NCI-H2196 (cell line): ENCODE data around the gene MYL11.
"Not testable (repeated sequence)": the region's sequence is repeated elsewhere in the genome, so short reads cannot be mapped to it uniquely, and the experiment has no call there.

Source experiments
- DNase-seq: peaks from one replicate; lab custom pipeline; 2025; ENCODE audit not compliant: unreplicated experiment; lab: John Stamatoyannopoulos, UW

Gene MYL11

GRCh38 chr16:30374538-30374937 lies at the start of gene MYL11:
Gene MYL11 (plus strand): TSS chr16:30374802. CDS start chr16:30374858, 56 bp downstream.
- no peak for DNase-seq

DNA sequence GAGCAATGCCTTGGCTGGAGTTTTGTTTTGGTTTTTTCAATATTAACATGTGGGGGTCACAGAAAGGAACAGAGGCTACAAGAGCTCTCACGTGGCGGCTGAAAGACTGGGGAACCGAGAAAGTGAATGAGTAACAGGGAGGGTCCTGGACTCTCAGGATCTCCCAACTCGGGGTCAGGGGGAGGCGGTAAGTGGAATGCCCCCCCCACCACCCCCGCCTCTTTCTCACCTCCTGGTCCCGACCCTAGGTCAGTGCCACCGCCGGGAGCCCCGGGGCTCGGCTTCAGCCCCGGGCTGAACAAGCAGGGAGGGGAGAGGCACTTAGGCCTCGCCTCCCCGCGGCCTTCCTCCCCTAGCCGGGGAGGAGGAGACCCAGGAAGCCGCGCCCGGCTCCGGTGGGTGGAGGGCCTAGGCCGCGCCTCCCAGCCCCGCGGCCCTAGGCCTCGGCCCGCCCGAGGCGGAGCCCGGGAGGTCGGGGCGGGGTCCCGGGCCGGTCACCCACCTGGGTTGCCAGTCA lies 40.1 kb upstream of the MYL11 start:
- peak; percentile 72 for DNase-seq

GRCh38 chr16:30335028-30335597 lies 39.5 kb upstream of the MYL11 start:
- DNase-seq: peak; percentile 87

- DNase-seq: no peak
Measured at GRCh38 chr16:30335598-30336474, 38.8 kb upstream of the MYL11 start.

DNA sequence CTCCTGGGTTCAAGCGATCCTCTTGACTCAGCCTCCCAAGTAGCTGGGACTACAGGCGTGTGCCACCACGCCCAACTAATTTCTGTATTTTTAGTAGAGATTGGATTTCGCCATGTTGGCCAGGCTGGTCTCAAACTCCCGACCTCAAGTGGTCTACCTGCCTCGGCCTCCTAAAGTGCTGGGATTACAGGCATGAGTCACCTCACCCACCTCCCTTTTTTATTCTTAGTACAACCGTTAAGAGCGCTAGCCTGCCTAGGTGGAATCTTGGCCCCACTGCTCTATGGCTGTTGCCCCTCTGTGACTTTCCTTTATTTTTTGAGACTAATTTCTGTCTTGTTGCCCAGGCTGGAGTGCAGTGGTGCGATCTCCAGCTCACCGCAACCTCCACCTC lies 36.6 kb upstream of the MYL11 start:
- DNase-seq: not testable (repeated sequence)

DNA sequence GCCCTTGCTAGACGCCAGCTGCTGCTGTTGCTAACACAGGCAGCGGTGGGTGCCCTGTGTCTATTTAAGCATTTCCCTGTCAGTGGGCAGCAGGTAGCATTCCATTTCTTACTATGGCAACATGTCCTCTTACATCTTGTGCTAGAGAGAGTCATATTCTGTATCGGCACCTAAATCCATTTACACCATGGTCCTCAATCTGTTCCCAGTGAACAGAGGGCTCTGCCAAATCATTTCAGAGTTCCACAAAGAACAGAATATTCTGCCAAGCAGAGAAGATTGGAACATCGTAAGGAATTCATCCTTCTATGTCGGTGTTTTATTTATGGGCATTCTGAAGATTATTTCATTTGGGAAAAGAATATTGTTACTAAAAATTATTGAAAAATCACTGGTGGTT lies 35.9 kb upstream of the MYL11 start:
- not testable (repeated sequence) for DNase-seq

DNA sequence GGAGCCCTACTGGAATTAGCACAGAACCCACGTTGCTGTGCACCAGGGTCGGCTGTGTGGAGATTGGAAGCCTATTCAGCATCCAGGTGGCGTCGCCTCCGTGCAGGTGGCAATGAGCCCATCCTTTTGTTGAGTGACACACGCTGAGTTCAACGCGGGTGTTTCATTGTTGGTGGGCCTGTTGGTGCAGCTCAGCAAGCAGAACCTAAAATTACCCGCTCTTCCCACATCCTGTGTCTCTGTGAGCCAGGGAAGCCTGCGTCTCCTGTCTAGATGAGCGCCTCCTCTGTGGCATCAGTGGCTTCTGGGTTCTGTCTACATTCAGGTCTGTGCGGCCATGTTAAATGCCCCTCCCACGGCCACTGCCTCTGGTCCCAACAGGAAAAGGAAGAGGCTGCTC lies 34.0 kb upstream of the MYL11 start:
- DNase-seq: no peak

- not testable (repeated sequence) for DNase-seq
Measured at GRCh38 chr16:30341971-30342370, 32.6 kb upstream of the MYL11 start.

GRCh38 chr16:30342751-30343490 lies 31.7 kb upstream of the MYL11 start:
- no peak for DNase-seq

GRCh38 chr16:30343491-30343820 lies 31.1 kb upstream of the MYL11 start:
- DNase-seq: not testable (repeated sequence)

DNA sequence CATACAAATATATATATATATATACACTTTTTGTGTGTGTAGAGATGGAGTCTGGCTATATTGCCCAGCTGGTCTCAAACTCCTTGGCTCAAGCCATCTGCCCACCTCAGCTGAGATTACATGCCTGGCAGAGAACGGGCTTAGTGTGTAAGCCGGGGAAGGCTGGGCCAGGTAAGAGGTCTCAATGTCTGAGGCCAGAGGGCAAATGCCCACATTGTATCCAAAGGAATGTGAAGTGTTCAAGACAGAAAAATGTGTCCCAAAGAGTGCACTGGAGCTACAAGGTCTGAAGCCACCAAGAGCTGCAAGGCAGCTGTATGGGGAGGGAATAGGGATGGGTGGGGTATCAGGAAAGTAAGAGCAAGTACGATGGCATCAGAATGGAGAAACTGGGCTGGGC lies 28.3 kb upstream of the MYL11 start:
- no peak for DNase-seq

DNA sequence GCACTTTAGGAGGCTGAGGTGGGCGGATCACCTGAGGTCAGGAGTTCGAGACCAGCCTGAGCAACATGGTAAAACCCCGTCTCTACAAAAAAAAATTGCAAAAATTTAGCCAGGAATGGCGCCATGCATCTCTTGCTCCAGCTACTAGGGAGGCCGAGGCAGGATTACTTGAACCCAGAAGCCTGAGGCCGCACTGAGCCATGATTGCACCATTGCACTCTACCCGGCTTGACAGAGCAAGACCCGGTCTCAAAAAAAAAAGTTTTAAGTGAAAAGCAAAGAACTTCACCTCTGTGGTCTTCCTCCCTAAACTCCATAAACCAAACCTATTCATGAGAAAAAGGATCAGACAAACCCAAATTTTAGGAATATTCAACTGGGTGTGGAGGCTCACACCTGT lies 26.5 kb upstream of the MYL11 start:
- DNase-seq: no peak

DNA sequence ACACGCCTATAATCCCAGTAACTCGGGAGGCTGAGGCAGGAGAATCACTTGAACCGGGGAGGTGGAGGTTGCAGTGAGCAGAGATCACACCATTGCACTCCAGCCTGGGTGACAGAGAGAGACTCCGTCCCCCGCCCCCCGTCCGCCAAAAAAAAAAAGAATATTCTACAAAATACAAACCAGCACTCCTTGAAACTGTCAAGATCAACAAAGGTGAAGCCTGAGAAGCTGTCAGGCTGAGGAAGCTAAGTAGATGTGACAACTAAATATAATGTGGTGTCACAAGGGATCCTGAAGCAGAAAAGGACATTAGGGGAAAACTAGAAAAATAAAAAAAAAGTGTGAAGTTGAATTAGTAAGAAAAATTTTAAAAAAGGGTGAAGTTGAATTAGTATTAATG lies 25.7 kb upstream of the MYL11 start:
- DNase-seq: no peak

GRCh38 chr16:30349675-30350074 lies 24.9 kb upstream of the MYL11 start:
- no peak for DNase-seq

GRCh38 chr16:30350134-30350871 lies 24.3 kb upstream of the MYL11 start:
- no peak for DNase-seq

DNA sequence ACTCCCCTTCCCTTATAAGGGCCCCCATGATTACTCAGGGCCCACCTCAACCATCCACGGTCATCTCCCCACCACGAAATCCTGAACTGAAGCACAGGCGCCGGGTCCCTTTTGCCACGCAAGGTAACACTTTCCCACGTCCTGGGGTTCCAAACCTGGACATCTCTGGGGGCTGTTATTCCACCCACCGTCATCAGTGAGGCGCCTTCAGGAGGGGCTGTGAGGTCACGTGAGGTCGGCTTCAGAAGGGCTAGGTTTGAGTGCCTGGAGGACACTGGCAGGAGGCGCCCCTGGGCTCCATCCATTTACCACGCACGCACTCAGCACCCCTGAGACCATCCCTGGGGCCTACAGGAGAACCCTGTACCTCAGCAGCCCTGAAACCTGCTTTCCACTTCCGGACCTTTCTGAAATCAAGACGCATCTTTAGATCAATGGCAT lies 23.6 kb upstream of the MYL11 start:
- DNase-seq: no peak

DNA sequence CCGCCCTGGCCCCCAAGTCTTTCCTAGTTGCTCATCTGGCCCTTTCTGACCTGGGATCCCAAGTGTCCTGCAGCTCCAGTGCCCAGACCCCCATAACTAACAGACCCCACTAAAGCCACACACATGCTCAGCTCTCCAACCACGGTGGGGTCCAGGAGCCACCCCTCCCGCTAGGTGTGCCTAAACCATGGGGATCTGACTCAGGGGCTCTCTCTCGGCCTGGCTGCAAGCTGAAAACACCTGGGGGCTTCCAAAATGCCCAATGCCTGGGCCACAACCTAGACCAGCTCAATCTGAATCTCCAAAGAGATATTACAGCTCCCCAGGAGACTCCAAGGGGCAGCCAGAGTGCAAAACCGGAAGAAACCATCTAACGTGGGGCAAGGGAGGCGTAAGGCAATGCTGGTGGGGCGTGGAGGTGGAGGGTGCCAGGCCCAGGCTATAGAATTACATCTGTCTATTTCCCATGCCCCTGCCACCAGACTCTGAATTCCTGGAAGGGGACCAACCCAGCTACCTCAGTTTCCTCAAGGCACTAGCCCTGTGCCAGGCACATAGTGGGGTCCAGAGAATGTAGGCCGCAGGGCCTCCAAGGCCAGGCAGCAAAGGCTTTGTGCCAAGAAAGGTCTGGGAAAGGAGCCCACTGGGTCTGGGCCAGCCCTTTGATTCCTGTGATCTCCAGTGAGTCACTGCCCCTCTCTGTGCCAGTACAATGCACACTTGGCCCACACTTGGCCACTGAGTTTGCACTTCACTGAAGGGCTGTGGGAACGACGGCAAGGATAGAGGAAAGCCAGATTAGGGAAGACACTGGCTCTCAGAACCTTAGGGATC lies 22.8 kb upstream of the MYL11 start:
- DNase-seq: peak; percentile 82

DNA sequence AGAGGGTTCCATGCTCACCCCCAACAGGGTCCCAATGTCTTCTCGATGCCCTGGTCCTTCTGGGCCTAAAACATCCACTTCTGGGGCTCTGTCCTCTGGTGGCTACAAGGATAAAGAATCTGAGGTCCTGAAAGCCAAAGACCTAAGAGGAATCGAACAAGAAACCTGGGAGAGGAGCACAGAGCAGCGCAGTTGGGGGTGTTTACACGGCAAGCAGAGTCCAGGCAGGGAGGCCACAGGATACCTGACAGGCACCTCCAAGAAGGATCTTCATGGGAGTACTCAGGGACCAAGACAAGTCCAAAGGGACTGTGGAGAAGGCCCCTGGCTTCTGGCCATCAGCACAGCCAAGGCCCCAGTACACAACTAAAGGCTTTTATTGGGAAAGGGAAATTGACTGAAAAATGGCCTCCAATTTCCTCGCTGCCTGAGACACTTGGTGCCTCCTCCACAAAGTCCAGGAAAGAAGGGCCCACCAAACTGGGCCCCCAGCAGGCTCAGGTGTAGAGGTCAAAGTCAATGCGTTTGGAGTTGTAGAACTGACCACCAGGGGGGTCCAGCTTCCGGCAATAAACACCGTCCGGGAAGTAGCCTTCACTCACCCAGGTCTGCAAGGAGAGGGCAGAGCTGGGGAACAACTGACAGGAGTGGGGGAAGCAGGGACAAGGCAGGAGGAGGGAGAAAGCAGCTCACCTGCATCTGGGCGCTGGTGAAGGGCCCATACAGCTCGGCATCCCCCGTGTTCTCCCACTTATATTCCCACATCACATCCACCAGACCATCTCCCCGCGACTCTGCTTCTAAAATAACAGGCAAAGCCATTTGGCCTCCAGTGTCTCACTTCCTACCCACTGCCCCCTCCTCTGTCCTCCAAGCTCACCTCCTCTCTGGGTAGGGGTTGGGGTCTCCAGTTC lies 21.9 kb upstream of the MYL11 start:
- DNase-seq: no peak
